ENCODE data around the gene GOLGA6L9.
"Not testable (repeated sequence)": the region's sequence is repeated elsewhere in the genome, so short reads cannot be mapped to it uniquely, and the experiment has no call there.

GRCh38 chr15:82390152-82390551 lies 39.5 kb upstream of the GOLGA6L9 start:
- TF ChIP-seq, protein P1, sequence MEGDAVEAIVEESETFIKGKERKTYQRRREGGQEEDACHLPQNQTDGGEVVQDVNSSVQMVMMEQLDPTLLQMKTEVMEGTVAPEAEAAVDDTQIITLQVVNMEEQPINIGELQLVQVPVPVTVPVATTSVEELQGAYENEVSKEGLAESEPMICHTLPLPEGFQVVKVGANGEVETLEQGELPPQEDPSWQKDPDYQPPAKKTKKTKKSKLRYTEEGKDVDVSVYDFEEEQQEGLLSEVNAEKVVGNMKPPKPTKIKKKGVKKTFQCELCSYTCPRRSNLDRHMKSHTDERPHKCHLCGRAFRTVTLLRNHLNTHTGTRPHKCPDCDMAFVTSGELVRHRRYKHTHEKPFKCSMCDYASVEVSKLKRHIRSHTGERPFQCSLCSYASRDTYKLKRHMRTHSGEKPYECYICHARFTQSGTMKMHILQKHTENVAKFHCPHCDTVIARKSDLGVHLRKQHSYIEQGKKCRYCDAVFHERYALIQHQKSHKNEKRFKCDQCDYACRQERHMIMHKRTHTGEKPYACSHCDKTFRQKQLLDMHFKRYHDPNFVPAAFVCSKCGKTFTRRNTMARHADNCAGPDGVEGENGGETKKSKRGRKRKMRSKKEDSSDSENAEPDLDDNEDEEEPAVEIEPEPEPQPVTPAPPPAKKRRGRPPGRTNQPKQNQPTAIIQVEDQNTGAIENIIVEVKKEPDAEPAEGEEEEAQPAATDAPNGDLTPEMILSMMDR (IDR thresholded peaks at IDR 0.05) = not testable (repeated sequence)
- TF ChIP-seq POLR2A (IDR thresholded peaks at IDR 0.05) = not testable (repeated sequence)
